Suprapubic skin (tissue), 3 donors: ENCODE measurements around the gene MT2A.
"Not testable (repeated sequence)": the region's sequence is repeated elsewhere in the genome, so short reads cannot be mapped to it uniquely, and the experiment has no call there.

Experiments used
- CTCF ChIP-seq, 2 donors: fragments of 200-600 bp in 1 of 2; fragments of 450-650 bp in 1 of 2; sonication (generic) in 1 of 2; IDR thresholded peaks; one replicate each; pipeline ENCODE4 v1.5.1; 2016 to 2019; ENCODE audit warnings: antibody characterized with exemption in 2 of 2, mild to moderate bottlenecking in 1 of 2, moderate library complexity in 1 of 2
- EP300 ChIP-seq: sonication (generic); formaldehyde crosslinking; IDR thresholded peaks from one replicate; pipeline ENCODE4 v1.6.1; 2017; ENCODE audit warnings: antibody characterized with exemption

- not testable (repeated sequence) for TF ChIP-seq CTCF (IDR thresholded peaks at IDR 0.05); EP300
Measured at GRCh38 chr16:56621665-56622445, 13.5 kb downstream of the MT2A start.
